Measurements from ENCODE around the gene UNC5C.
"Not testable (repeated sequence)": the region's sequence is repeated elsewhere in the genome, so short reads cannot be mapped to it uniquely, and the experiment has no call there.

The UNC5C gene

GRCh38 chr4:95181243-95181995, 367.4 kb downstream of the UNC5C start:
- DNase-seq (ENCODE audit: low read depth): peak; percentile 24
- no peak for TF ChIP-seq CTCF (conservative IDR thresholded peaks at IDR 0.05; ENCODE audit: control insufficient read depth, insufficient read depth, low read depth, low read length)
- no peak overlapping the region for H3K4me3 ChIP-seq (ENCODE audit: control insufficient read depth, low read depth, low read length)

- no peak for DNase-seq (ENCODE audit: low read depth)
- TF ChIP-seq CTCF (conservative IDR thresholded peaks at IDR 0.05; ENCODE audit: control insufficient read depth, insufficient read depth, low read depth, low read length): no peak
- no peak overlapping the region for H3K4me3 ChIP-seq (ENCODE audit: control insufficient read depth, low read depth, low read length)
Observed at GRCh38 chr4:95180531-95181242, 368.1 kb downstream of the UNC5C start.

- DNase-seq (ENCODE audit: low read depth): no peak
- TF ChIP-seq CTCF (conservative IDR thresholded peaks at IDR 0.05; ENCODE audit: control insufficient read depth, insufficient read depth, low read depth, low read length): no peak
Observed at GRCh38 chr4:95178938-95179337, 369.8 kb downstream of the UNC5C start.

GRCh38 chr4:95171377-95171776, 377.4 kb downstream of the UNC5C start:
- DNase-seq (ENCODE audit: low read depth): not testable (repeated sequence)

More at GRCh38 chr4:95178938-95179337, 369.8 kb downstream of the UNC5C start:
- no peak overlapping the region for H3K4me3 ChIP-seq (ENCODE audit: control insufficient read depth, low read depth, low read length)

GRCh38 chr4:95170176-95170575, 378.6 kb downstream of the UNC5C start:
- no peak overlapping the region for H3K4me3 ChIP-seq (ENCODE audit: control insufficient read depth, low read depth, low read length)

More at GRCh38 chr4:95171377-95171776, 377.4 kb downstream of the UNC5C start:
- not testable (repeated sequence) for H3K4me3 ChIP-seq (ENCODE audit: control insufficient read depth, low read depth, low read length)

GRCh38 chr4:95167805-95168204, 381.0 kb downstream of the UNC5C start:
- DNase-seq (ENCODE audit: low read depth): peak; percentile 27
- H3K4me3 ChIP-seq (ENCODE audit: control insufficient read depth, low read depth, low read length): no peak overlapping the region
- TF ChIP-seq CTCF (conservative IDR thresholded peaks at IDR 0.05; ENCODE audit: control insufficient read depth, insufficient read depth, low read depth, low read length): no peak

More at GRCh38 chr4:95170176-95170575, 378.6 kb downstream of the UNC5C start:
- DNase-seq (ENCODE audit: low read depth): no peak
- no peak for TF ChIP-seq CTCF (conservative IDR thresholded peaks at IDR 0.05; ENCODE audit: control insufficient read depth, insufficient read depth, low read depth, low read length)

GRCh38 chr4:95165926-95166524, 382.7 kb downstream of the UNC5C start:
- H3K4me3 ChIP-seq (ENCODE audit: control insufficient read depth, low read depth, low read length): no peak overlapping the region
- peak; percentile 72 for DNase-seq (ENCODE audit: low read depth)
- TF ChIP-seq CTCF (conservative IDR thresholded peaks at IDR 0.05; ENCODE audit: control insufficient read depth, insufficient read depth, low read depth, low read length): peak; percentile 59
